Loucy (cell line): ENCODE results near the gene FGF14.

Source experiments
- H2AFZ ChIP-seq: fragments of 200-600 bp; sonication (generic); 2 replicates; pipeline ENCODE4 v1.6.0; 2016; ENCODE audit warnings: antibody characterized with exemption, mild to moderate bottlenecking, low read length, moderate library complexity
- H3F3A ChIP-seq: fragments of 200-600 bp; 2 replicates; pipeline ENCODE4 v1.6.0; 2016; ENCODE audit warnings: antibody characterized with exemption, low read depth, mild to moderate bottlenecking
- H3K27me3 ChIP-seq: fragments of 200-600 bp; sonication (generic); 2 replicates; pipeline ENCODE4 v1.6.1; 2014; ENCODE audit warnings: low read length, mild to moderate bottlenecking; ENCODE audit not compliant: insufficient read depth, poor library complexity, severe bottlenecking
- H3K36me3 ChIP-seq: fragments of 200-600 bp; sonication (generic); 2 replicates; pipeline ENCODE4 v1.6.1; 2016; ENCODE audit warnings: low read length; ENCODE audit not compliant: insufficient read depth
- H3K4me1 ChIP-seq: fragments of 200-600 bp; sonication (generic); 2 replicates; pipeline ENCODE4 v1.5.1; 2014; ENCODE audit warnings: low read length, mild to moderate bottlenecking; ENCODE audit not compliant: insufficient read depth, poor library complexity, severe bottlenecking
- H3K4me2 ChIP-seq: fragments of 200-600 bp; sonication (generic); 2 replicates; pipeline ENCODE4 v1.6.0; 2014; ENCODE audit warnings: antibody characterized with exemption, low read length, low read depth, mild to moderate bottlenecking; ENCODE audit not compliant: poor library complexity, severe bottlenecking
- H3K4me3 ChIP-seq: fragments of 200-600 bp; sonication (generic); 2 replicates; pipeline ENCODE4 v1.5.1; 2014; ENCODE audit warnings: low read length, mild to moderate bottlenecking, mixed read lengths; ENCODE audit not compliant: poor library complexity, severe bottlenecking
- H3K79me2 ChIP-seq: fragments of 200-600 bp; sonication (generic); 2 replicates; pipeline ENCODE4 v1.6.1; 2014; ENCODE audit warnings: low read length; ENCODE audit not compliant: insufficient read depth
- H3K9ac ChIP-seq: fragments of 200-600 bp; sonication (generic); 2 replicates; pipeline ENCODE4 v1.6.0; 2014; ENCODE audit warnings: mild to moderate bottlenecking, low read depth, low read length, moderate library complexity; ENCODE audit not compliant: poor library complexity, severe bottlenecking
- H3K9me2 ChIP-seq: fragments of 200-600 bp; sonication (generic); replicated peaks from 2 replicates; pipeline ENCODE4 v1.6.1; 2016; ENCODE audit warnings: low read depth, low read length, mixed read lengths
- H3K9me3 ChIP-seq: fragments of 200-600 bp; sonication (generic); 2 replicates; pipeline ENCODE4 v1.6.1; 2014; ENCODE audit warnings: mild to moderate bottlenecking, antibody characterized with exemption, low read length, low read depth; ENCODE audit not compliant: insufficient read depth
- H4K20me1 ChIP-seq: fragments of 200-600 bp; sonication (generic); 2 replicates; pipeline ENCODE4 v1.6.0; 2014; ENCODE audit warnings: antibody characterized with exemption, low read length, mild to moderate bottlenecking; ENCODE audit not compliant: insufficient read depth, poor library complexity, severe bottlenecking
- EZH2phosphoT487 ChIP-seq: fragments of 200-600 bp; IDR thresholded peaks from 2 replicates; pipeline ENCODE4 v1.6.1; 2018; ENCODE audit warnings: antibody characterized with exemption, mild to moderate bottlenecking, moderate library complexity, borderline replicate concordance
- TF ChIP-seq, protein P1 (sequence below): fragments of 200-600 bp; sonication (generic); conservative IDR thresholded peaks from 2 replicates; pipeline ENCODE4 v1.5.1; 2014; ENCODE audit warnings: mild to moderate bottlenecking, antibody characterized with exemption, low read length

Gene FGF14

DNA sequence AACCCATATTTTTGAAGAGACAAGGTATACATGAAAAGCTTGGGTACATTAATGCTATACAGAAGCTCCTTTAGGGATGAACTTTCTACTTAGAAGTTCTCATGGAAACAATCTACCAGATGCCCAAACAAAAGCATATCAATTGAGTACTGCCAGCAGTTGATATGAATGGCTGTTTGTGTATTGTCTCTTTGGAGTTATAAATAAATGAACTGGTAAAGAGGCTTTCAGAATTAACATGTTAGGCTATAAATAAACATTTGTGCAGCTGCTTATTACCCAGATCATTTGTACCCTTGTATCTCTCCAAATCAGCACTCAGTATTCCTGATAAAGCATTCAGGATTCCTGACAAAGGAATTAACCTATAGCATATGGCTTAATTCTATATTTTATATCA lies 418.9 kb downstream of the FGF14 start:
- Histone ChIP-seq H3K27me3 (no peaks in the 10 kb centered on the region), H3K9me3 (no peaks in the 10 kb centered on the region), H3K9ac (no peak overlapping the region), H4K20me1 (no peaks in the 10 kb centered on the region), H3K79me2 (no peaks in the 10 kb centered on the region), H3K4me1 (no peaks in the 10 kb centered on the region), H2AFZ (no peak overlapping the region), H3K4me2 (no peak overlapping the region), H3K36me3 (no peaks in the 10 kb centered on the region), H3K9me2 (no peaks in the 10 kb centered on the region), H3F3A (no peaks in the 10 kb centered on the region), H3K4me3 (no peak overlapping the region)
- TF ChIP-seq, protein P1, sequence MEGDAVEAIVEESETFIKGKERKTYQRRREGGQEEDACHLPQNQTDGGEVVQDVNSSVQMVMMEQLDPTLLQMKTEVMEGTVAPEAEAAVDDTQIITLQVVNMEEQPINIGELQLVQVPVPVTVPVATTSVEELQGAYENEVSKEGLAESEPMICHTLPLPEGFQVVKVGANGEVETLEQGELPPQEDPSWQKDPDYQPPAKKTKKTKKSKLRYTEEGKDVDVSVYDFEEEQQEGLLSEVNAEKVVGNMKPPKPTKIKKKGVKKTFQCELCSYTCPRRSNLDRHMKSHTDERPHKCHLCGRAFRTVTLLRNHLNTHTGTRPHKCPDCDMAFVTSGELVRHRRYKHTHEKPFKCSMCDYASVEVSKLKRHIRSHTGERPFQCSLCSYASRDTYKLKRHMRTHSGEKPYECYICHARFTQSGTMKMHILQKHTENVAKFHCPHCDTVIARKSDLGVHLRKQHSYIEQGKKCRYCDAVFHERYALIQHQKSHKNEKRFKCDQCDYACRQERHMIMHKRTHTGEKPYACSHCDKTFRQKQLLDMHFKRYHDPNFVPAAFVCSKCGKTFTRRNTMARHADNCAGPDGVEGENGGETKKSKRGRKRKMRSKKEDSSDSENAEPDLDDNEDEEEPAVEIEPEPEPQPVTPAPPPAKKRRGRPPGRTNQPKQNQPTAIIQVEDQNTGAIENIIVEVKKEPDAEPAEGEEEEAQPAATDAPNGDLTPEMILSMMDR: no peak
- no peak for TF ChIP-seq EZH2phosphoT487

DNA sequence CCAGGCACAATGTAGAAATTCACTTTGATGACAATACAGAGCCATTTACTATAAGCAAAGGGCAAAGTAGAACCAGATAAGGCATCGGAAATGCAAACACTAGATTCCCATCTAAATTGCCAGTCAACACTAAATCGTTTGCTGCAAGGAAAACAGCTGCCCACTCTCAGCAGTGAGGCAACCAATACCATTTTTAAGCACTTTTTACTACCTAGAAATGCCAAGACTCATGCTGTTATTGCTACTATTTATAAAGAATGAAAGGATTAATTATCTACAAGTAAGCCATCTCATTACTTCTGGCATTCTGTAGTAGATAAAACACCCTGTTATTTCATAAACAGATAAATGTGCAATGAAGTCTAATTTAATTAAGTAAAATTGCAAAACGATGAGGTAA lies 422.0 kb downstream of the FGF14 start:
- Histone ChIP-seq H3K4me2 (no peak overlapping the region), H3K36me3 (no peaks in the 10 kb centered on the region), H3K4me3 (no peak overlapping the region), H3K9me2 (no peaks in the 10 kb centered on the region), H3K9me3 (no peaks in the 10 kb centered on the region), H4K20me1 (no peaks in the 10 kb centered on the region), H3K27me3 (no peaks in the 10 kb centered on the region), H3K79me2 (no peaks in the 10 kb centered on the region), H3F3A (no peaks in the 10 kb centered on the region), H2AFZ (no peak overlapping the region), H3K9ac (no peak overlapping the region), H3K4me1 (no peaks in the 10 kb centered on the region)
- TF ChIP-seq, protein P1: no peak
- no peak for TF ChIP-seq EZH2phosphoT487

DNA sequence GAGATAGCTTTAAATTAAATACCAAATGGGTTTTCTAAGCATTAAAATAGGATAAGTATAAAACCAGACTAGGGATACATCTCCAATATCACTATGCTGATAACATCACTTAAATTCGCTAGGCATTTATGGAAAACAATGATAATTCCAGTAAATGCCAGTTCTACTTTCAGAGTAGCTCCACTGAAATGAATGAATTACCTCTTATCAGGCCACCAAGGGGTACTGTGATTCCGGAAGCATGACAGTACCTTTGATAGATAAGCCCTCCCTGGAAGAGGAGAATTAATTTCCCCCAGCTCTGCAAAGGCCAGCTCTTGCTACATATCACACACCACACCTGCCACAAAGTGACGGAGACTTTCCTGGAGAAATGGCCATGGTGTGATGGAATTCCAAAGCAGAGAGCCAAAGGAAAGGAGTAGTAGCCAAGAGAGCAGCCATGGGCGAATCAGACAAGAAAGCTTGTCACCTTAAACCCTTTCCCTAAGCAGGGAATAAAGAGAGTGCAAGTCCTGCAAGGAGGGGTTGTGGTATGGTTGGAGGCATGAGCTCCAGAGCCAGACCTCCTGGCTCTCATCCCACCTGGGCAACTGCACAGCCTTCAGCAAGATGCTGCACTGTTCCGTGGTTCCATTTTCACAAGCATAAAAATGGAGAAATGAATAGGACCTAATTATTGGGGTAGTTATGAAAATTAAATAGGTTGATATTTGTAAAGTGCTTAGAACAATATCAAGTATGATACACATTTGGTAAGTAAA lies 423.1 kb downstream of the FGF14 start:
- TF ChIP-seq EZH2phosphoT487: no peak
- TF ChIP-seq, protein P1: no peak

More for the DNA sequence above, 423.1 kb downstream of the FGF14 start:
- Histone ChIP-seq H3K9me2 (no peaks in the 10 kb centered on the region), H3K36me3 (no peaks in the 10 kb centered on the region), H4K20me1 (no peaks in the 10 kb centered on the region), H3K27me3 (no peaks in the 10 kb centered on the region), H3K4me2 (no peak overlapping the region), H3K4me1 (no peaks in the 10 kb centered on the region), H3K9ac (no peak overlapping the region), H3K4me3 (no peak overlapping the region), H3K9me3 (no peaks in the 10 kb centered on the region), H3K79me2 (no peaks in the 10 kb centered on the region), H3F3A (no peaks in the 10 kb centered on the region), H2AFZ (no peak overlapping the region)
